ENCODE results near the gene PSME3IP1.

PSME3IP1 gene

DNA sequence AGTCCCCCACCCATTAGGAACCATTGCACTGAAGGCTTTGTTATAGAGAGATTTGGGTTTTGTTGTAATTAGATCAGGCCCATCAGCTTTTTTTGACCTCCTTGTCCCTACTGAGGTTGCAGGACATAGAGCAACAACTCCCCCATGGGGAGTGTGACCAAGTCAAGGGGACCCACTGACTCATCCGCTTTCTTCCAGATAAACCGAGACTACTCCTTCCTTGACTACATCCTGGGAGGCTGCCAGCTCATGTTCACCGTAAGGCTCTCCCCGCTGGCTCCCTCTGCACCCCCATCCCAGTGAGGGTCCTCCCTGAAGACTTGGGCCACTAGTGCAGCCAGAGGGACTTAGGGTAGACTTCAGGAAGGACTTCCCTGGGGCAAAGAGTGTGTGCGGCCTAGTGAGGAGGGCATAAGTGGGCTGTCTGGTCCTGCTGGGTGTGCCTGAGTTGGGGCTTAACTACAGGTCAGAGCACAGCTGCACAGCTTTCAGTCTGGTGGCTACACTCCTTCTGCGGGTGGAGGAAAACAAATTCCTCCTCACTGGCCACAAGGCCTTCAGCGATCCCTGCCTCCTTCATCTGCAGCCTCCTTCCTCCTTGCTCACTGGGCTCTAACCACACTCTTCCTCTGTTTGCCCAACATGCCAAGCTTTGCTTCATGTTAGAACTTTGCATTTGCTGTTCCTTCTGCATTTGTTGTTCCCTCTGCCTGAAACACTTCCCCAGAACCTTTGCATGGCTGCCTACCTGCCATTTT, 62.4 kb downstream of the PSME3IP1 start:
- TF ChIP-seq ZFX (IDR thresholded peaks at IDR 0.05; ENCODE audit: borderline replicate concordance) = no peak
- no peak overlapping the region for H3K27ac ChIP-seq

DNA sequence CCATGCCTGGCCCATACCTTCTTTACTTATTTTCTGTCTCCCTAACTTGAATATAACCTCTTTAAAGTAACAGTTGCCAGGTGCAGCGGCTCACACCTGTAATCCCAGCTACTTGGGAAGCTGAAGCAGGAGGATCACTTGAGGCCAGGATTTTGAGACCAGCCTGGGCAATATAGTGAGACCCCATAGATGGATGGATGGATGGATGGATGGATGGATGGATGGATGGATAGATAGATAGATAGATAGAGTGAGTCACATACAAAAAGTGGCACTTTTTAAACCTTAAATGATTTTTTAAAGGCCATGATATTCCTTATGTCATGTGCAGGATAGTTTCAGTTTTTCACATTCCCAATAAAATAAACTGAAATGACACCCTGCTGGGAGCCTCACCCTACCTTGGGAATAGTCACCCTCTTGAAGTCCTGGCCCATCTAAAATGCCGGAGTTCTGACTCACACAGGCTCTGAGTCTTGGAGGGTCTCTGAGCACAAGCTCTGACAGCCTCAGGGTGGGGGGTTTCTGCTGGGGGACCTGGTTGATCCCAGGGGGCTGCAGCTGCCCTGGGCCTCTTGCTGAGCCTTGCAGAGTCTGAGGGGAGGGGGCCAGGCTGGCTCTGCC, 67.3 kb downstream of the PSME3IP1 start:
- no peak for TF ChIP-seq ZFX (IDR thresholded peaks at IDR 0.05; ENCODE audit: borderline replicate concordance)
- TF ChIP-seq, protein P1, sequence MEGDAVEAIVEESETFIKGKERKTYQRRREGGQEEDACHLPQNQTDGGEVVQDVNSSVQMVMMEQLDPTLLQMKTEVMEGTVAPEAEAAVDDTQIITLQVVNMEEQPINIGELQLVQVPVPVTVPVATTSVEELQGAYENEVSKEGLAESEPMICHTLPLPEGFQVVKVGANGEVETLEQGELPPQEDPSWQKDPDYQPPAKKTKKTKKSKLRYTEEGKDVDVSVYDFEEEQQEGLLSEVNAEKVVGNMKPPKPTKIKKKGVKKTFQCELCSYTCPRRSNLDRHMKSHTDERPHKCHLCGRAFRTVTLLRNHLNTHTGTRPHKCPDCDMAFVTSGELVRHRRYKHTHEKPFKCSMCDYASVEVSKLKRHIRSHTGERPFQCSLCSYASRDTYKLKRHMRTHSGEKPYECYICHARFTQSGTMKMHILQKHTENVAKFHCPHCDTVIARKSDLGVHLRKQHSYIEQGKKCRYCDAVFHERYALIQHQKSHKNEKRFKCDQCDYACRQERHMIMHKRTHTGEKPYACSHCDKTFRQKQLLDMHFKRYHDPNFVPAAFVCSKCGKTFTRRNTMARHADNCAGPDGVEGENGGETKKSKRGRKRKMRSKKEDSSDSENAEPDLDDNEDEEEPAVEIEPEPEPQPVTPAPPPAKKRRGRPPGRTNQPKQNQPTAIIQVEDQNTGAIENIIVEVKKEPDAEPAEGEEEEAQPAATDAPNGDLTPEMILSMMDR (IDR thresholded peaks at IDR 0.05) = no peak
- H3K27ac ChIP-seq = no peak overlapping the region

DNA sequence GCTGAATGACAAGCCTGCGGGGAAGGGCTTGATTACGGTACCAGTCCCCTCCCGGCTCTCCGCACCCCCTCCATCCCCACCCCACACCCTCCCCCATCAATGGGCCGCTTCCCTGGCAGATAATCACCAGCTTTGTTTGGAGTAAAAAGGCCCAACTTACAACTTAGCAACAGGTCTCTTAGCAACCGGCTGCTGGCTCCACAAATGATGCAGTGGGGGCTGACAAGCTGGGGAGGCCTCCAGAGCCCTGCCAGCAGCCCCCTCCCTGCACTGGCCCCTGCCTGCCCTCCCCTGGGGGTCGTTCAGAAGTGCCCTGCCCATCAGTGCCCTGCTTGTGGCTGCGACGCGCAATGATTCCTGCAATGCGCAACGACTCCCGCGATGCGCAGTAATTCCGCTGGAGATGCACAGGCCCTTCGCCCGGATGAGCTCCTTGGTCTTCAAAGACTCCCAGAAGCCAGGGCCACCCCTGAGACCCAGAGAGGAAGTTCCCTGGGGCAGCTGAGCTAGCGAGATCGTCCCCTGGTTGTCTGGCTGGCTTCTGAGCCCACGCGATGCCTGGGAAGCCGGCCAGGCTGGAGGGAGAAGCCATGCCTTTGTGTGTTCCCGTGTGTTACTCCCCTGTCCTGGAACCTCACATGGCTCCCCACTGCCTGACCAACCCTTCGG, 70.2 kb downstream of the PSME3IP1 start:
- TF ChIP-seq, protein P1 (IDR thresholded peaks at IDR 0.05) = no peak
- TF ChIP-seq ZFX (IDR thresholded peaks at IDR 0.05; ENCODE audit: borderline replicate concordance) = no peak
- H3K27ac ChIP-seq = no peak overlapping the region

DNA sequence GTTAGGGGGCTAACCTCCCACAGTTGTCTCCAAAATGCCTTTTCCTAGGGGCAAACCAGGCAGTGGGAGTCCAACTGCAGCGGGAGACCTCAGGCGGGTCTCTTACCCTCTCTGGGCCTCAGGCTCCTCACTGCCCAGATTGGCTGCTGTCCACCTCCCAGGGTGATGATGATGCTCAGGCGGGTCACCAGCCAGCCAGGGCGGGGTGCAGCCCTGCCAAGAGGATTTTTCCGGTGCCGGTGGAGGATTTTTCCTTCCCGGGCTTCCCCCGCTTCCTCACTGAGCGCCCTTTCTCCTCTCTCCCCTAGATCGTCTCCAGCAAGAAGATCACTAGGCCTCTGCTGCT, 70.7 kb downstream of the PSME3IP1 start:
- no peak overlapping the region for H3K27ac ChIP-seq
- TF ChIP-seq, protein P1 (IDR thresholded peaks at IDR 0.05) = no peak
- TF ChIP-seq ZFX (IDR thresholded peaks at IDR 0.05; ENCODE audit: borderline replicate concordance) = no peak

DNA sequence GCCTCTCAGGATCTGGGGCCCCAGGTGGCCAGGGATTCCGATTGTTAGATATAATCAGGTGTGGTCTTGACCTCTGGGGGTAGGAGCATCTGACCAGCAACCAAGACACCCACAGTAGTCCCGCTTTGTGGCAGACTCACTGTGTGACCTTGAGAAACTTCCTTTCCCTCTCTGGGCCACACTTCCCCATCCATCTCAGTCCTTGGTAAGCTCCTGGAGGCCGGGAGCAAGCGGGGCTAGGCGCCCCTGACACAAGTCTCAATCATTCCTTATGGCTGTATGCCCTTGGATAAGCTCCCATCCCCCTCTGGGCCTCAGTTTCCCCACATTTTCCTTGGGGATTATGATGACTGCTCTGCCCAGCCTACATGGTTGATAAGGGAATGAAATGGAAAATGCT, 72.2 kb downstream of the PSME3IP1 start:
- H3K27ac ChIP-seq = no peak overlapping the region
- TF ChIP-seq, protein P1 (IDR thresholded peaks at IDR 0.05) = no peak
- no peak for TF ChIP-seq ZFX (IDR thresholded peaks at IDR 0.05; ENCODE audit: borderline replicate concordance)

DNA sequence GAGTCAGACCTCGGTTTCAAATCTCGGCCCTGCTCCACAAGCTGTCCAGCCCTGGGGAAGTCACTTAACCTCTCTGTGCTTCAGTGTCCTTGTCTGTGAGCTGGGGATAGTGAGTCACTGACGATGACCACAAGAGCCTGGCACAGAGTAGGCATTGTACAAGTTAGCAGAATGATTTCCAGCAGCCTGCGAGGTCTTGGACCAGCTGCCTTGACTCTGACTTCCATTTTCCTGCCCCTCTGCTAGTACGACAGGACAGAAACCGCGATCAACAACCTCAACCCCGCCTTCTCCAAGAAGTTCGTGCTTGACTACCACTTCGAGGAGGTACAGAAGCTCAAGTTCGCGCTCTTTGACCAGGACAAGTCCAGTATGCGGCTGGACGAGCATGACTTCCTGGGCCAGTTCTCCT, 72.8 kb downstream of the PSME3IP1 start:
- TF ChIP-seq, protein P1 (IDR thresholded peaks at IDR 0.05) = no peak
- no peak for TF ChIP-seq ZFX (IDR thresholded peaks at IDR 0.05; ENCODE audit: borderline replicate concordance)
- H3K27ac ChIP-seq = no peak overlapping the region

DNA sequence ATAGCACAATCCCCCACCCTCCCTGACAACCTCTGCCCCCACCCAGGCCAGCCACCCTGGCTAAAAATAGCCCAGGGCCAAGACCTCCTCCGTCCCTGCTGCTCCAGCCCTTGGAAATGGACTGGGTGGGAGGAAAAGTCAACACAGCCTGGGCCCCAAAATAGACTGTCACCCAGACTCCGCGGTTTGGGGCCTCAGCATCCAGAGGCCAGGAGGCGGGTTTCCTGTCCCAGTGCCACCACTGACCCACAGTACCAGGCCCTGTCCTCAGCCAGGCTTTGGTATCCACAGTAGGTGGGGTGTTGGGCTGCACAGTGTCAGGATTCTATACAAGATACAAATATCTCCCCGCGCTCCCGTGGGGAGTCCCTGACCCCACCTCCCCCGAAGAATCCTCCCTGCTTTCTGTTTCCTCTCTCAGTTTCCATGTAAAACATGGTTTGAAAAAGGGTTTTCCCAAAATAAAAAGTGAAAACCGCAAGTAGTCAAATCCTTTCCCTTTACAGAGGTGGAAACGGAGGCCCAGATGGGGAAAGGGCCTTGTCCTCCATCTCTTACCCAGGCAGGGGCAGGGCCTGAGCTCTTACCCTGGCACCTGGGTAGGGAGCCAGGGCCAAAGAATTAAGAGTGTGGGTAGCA, 73.3 kb downstream of the PSME3IP1 start:
- no peak for TF ChIP-seq ZFX (IDR thresholded peaks at IDR 0.05; ENCODE audit: borderline replicate concordance)
- no peak overlapping the region for H3K27ac ChIP-seq

DNA sequence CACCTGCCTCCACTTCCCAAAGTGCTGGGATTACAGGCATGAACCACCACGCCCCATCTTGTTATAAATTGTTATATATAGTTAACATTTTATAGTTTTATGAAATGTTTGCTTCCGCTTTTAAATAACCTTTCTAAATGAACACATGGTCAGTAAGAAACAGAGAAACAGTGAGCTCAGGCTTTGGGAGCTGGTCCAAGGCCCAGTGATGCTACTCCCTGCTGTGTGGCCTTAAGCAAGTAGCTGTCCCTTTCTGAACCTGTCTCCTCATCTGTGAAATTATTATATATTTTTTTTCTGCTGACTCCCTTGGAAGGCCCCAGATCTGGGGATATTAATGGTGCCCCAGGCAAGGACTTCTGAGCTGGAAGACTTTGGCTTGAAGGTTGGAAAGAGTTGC, 74.4 kb downstream of the PSME3IP1 start:
- TF ChIP-seq, protein P1 (IDR thresholded peaks at IDR 0.05) = no peak
- TF ChIP-seq ZFX (IDR thresholded peaks at IDR 0.05; ENCODE audit: borderline replicate concordance) = no peak
- H3K27ac ChIP-seq = no peak overlapping the region
